K562 (cell line): ENCODE results near the gene KLRC4. TPM values are rescaled to one million over a fixed set of nuclear protein-coding genes. Genes with fewer than 3 reads are reported as not detected.
"Not testable (repeated sequence)": the region's sequence is repeated elsewhere in the genome, so short reads cannot be mapped to it uniquely, and the experiment has no call there.

ENCODE experiments used
- ATAC-seq: fragments of 200-7000 bp; cut with Tn5 transposase; 3 replicates; pipeline ENCODE4 v1.9.1; 2020; ENCODE audit warnings: moderate library complexity
- BruUV-seq: library from RNA; stranded (reverse); fragments of 400-500 nt; replicated peaks from 2 replicates; lab custom pipeline; 2021; lab: Mats Ljungman, UMichigan
- CTCF ChIA-PET: fragments of 300-600 bp; formaldehyde crosslinking; extraction: SDS; loops from one replicate; lab custom pipeline; 2021; ENCODE audit warnings: low intra/inter-chr PET ratio; lab: Yijun Ruan, JAX
- POLR2A ChIA-PET: fragments of 300-600, 350-650 bp; sonication (Branson Sonifier 250); formaldehyde crosslinking; extraction: SDS; loops from one replicate; lab custom pipeline; 2021; ENCODE audit warnings: antibody characterized with exemption, inconsistent platforms; lab: Yijun Ruan, JAX
- DNase-seq, 4 experiments: peaks; one replicate each; pipeline versions ENCODE4 v3.0.0 to v3.0.0-alpha.2; 2011 to 2018; ENCODE audit warnings: low spot score in 3 of 4, mixed read lengths in 3 of 4; ENCODE audit errors: extremely low read depth in 1 of 4
- FAIRE-seq: peaks from 2 replicates; lab custom pipeline; 2011; peaks lifted over from hg19 to GRCh38; lab: Jason Lieb, UNC
- H2AFZ ChIP-seq: 2 replicates; pipeline ENCODE4 v1.6.0; 2011; ENCODE audit warnings: low read depth, low read length, control low read depth, inconsistent platforms
- H3K27ac ChIP-seq: fragments of 200-600 bp; 3 replicates; pipeline ENCODE4 v1.8.0; 2011; ENCODE audit warnings: low read depth, mild to moderate bottlenecking, control low read depth, inconsistent platforms, low read length, moderate library complexity, mixed read lengths; ENCODE audit errors: extremely low read depth
- H3K27me3 ChIP-seq, 2 experiments: fragments of 300-600 bp in 1 of 2; 2 replicates in 1 of 2; 3 replicates in 1 of 2; pipeline versions ENCODE4 v1.6.0 to v1.8.0; 2011; ENCODE audit warnings: inconsistent platforms in 2 of 2, low read length in 2 of 2, mild to moderate bottlenecking in 1 of 2, mixed read lengths in 1 of 2, moderate library complexity in 1 of 2; ENCODE audit not compliant: control insufficient read depth in 2 of 2, insufficient read depth in 2 of 2
- H3K36me3 ChIP-seq: fragments of 300-600 bp; 3 replicates; pipeline ENCODE4 v1.8.0; 2011; ENCODE audit warnings: mild to moderate bottlenecking, low read length, inconsistent platforms; ENCODE audit not compliant: control insufficient read depth, insufficient read depth
- H3K4me1 ChIP-seq, 2 experiments: fragments of 200-600 bp in 1 of 2; replicated peaks in 1 of 2; 2 replicates in 1 of 2; 3 replicates in 1 of 2; pipeline versions ENCODE4 v1.5.1 to v1.8.0; 2011; ENCODE audit warnings: inconsistent platforms in 2 of 2, low read length in 2 of 2, mild to moderate bottlenecking in 1 of 2, mixed read lengths in 1 of 2, moderate library complexity in 1 of 2; ENCODE audit not compliant: control insufficient read depth in 2 of 2, insufficient read depth in 2 of 2
- H3K4me2 ChIP-seq: 2 replicates; pipeline ENCODE4 v1.6.1; 2011; ENCODE audit warnings: low read length, control low read depth, inconsistent platforms, mixed read lengths; ENCODE audit not compliant: insufficient read depth
- H3K4me3 ChIP-seq: fragments of 200-600 bp; sonication (generic), shearing (Covaris generic); 2 replicates; pipeline ENCODE4 v1.5.1; 2016; ENCODE audit warnings: control low read depth, inconsistent platforms
- H3K79me2 ChIP-seq: fragments of 200-600 bp; 3 replicates; pipeline ENCODE4 v1.8.0; 2011; ENCODE audit warnings: low read length, inconsistent platforms; ENCODE audit not compliant: control insufficient read depth, insufficient read depth
- H3K9ac ChIP-seq, 2 experiments: 2 replicates each; pipeline versions ENCODE4 v1.6.0 to v1.6.1; 2011; ENCODE audit warnings: low read depth in 2 of 2, low read length in 2 of 2, control low read depth in 1 of 2, inconsistent platforms in 1 of 2, mild to moderate bottlenecking in 1 of 2, mixed read lengths in 1 of 2; ENCODE audit not compliant: insufficient read depth in 1 of 2
- H3K9me1 ChIP-seq: one replicate; pipeline ENCODE4 v1.6.0; 2011; ENCODE audit warnings: inconsistent platforms, mild to moderate bottlenecking, low read length, moderate library complexity; ENCODE audit not compliant: control insufficient read depth, insufficient read depth
- H3K9me3 ChIP-seq: replicated peaks from 2 replicates; pipeline ENCODE4 v1.5.1; 2011; ENCODE audit warnings: low read depth, low read length, inconsistent platforms; ENCODE audit not compliant: control insufficient read depth, insufficient read depth
- H4K20me1 ChIP-seq: replicated peaks from 2 replicates; pipeline ENCODE4 v1.6.1; 2011; ENCODE audit warnings: low read length, inconsistent platforms, mixed read lengths; ENCODE audit not compliant: control insufficient read depth, insufficient read depth
- LARP7 ChIP-seq: fragments of 450-650 bp; IDR thresholded peaks from 2 replicates; pipeline ENCODE4 v1.6.1; 2016
- MEF2D ChIP-seq: conservative IDR thresholded peaks from 2 replicates; pipeline ENCODE4 v1.6.1; 2016; ENCODE audit warnings: low read depth, missing genetic modification characterization, missing compliant biosample characterization
- TAL1 ChIP-seq: fragments of 450-650 bp; IDR thresholded peaks from 2 replicates; pipeline ENCODE4 v1.6.1; 2016; ENCODE audit warnings: mild to moderate bottlenecking
- ZKSCAN8 ChIP-seq: fragments of 200-800 bp; sonication (Bioruptor generic); IDR thresholded peaks from 2 replicates; pipeline ENCODE4 v1.6.1; 2016; ENCODE audit warnings: missing genetic modification characterization, missing compliant biosample characterization
- ZNF3 ChIP-seq: fragments of 250-450 bp; sonication (Bioruptor Pico); IDR thresholded peaks from 2 replicates; pipeline ENCODE4 v1.5.0; 2021; ENCODE audit warnings: mild to moderate bottlenecking, moderate library complexity
- ZNF384 ChIP-seq: IDR thresholded peaks from 2 replicates; pipeline ENCODE4 v1.6.1; 2012; ENCODE audit warnings: low read depth, low read length, improper control_type of control experiment
- whole genome bisulfite sequencing: fragments of 100-300 bp; shearing (Covaris generic); methylation state at CpG from one replicate; pipeline ENCODE4 v1.1.6; 2016; ENCODE audit warnings: low coverage, mixed read lengths; ENCODE audit not compliant: insufficient coverage; ENCODE audit errors: missing lambda C conversion rate; 5-methylcytosine and 5-hydroxymethylcytosine counted together
- in situ Hi-C: fragments of 300-500 bp; cut with MboI; formaldehyde crosslinking; loops from 4 replicates; pipeline ENCODE4 v1.15.0; 2018; ENCODE audit warnings: inconsistent platforms, mixed read lengths
- intact Hi-C: fragments of 100-400 bp; cut with micrococcal nuclease; formaldehyde crosslinking; loops from 2 replicates; pipeline ENCODE4 v1.14.2; 2022
- polyA plus RNA-seq, 8 experiments: library from polyadenylated mRNA; depleted of rRNA in 4 of 8; stranded (reverse) in 5 of 8; unstranded in 3 of 8; fragments of >200 nt; fragmentation: Nextera tagmentation in 2 of 8; fragmentation: Illumina TruSeq in 1 of 8; extraction: Ambion mirVana in 2 of 8; extraction: Trizol in 1 of 8; gene quantifications; 2 replicates each; pipeline versions ENCODE4 v1.2.1 to v1.2.3, GENCODE V29; 2011 to 2014; ENCODE audit warnings: inconsistent platforms in 1 of 8, missing spikeins in 1 of 8
- total RNA-seq, 7 experiments: library from RNA; depleted of rRNA in 6 of 7; stranded (reverse); fragments of >200 nt in 6 of 7; fragmentation: Illumina TruSeq in 2 of 7; extraction: Trizol in 2 of 7; gene quantifications; 2 replicates each; pipeline versions ENCODE4 v1.2.1 to v1.2.3, GENCODE V29; 2011 to 2021; ENCODE audit warnings: low replicate concordance in 1 of 7

Gene KLRC4
- total and polyA plus RNA-seq, 9 of the 15 experiments (the other 6 are each of a cell fraction or from before 2014, with no cell fraction given), result 0.17 TPM; not detected in 8

DNA sequence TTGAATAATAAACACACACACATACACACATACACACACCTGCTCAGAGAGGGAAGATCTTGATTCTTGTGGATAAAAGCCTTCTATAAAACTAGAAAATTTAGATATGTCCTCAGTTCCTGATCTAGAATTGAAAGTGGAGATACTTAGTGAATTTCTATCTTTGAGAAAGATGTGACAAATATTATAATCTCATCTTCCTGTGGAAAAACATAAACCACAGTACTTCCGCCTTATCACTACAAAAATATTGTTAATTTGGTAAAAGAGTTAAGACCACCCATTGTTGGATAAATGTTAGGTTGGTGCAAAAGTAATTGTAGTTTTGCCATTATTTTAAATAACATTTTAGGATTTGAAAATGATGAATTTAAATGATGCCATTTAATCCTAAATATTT lies 19.7 kb downstream of the KLRC4 start, which contains the start of gene KLRK1:
Gene KLRK1, minus strand, starts transcription at position 138 of the 400 bp plus-strand sequence. CDS start 1,231 bp downstream, outside the sequence.
- TF ChIP-seq ZNF384 (no peak), ZNF3 (CRISPR knock-in tag) (no peak)
- TF ChIP-seq, all 486 proteins: peak for 0
- Histone ChIP-seq H3K79me2 (no peaks in the 10 kb centered on the region), H3K9me3 (no peaks in the 10 kb centered on the region), H3K4me2 (no peak within 1 kb of the TSS), H3K9me1 (no peaks in the 10 kb centered on the region), H3K27ac (no peak within 1 kb of the TSS), H3K4me3 (no peak within 1 kb of the TSS), H3K4me1 (no peaks in the 10 kb centered on the region), H3K27me3 (no peaks in the 10 kb centered on the region), H3K36me3 (no peaks in the 10 kb centered on the region), H2AFZ (no peak within 1 kb of the TSS), H4K20me1 (no peaks in the 10 kb centered on the region), H3K9ac (no peak within 1 kb of the TSS)
- WGBS, result 100% methylated on average over 1 of the region's 1 CpG
- ATAC-seq (no peak), FAIRE-seq (no peak), DNase-seq (no peak)
- ChIA-PET POLR2A (no interaction called here), CTCF (no interaction called here)
- intact Hi-C loops (no loop called here), in situ Hi-C loops (no loop called here)
- BruUV-seq, result no TSS peak

DNA sequence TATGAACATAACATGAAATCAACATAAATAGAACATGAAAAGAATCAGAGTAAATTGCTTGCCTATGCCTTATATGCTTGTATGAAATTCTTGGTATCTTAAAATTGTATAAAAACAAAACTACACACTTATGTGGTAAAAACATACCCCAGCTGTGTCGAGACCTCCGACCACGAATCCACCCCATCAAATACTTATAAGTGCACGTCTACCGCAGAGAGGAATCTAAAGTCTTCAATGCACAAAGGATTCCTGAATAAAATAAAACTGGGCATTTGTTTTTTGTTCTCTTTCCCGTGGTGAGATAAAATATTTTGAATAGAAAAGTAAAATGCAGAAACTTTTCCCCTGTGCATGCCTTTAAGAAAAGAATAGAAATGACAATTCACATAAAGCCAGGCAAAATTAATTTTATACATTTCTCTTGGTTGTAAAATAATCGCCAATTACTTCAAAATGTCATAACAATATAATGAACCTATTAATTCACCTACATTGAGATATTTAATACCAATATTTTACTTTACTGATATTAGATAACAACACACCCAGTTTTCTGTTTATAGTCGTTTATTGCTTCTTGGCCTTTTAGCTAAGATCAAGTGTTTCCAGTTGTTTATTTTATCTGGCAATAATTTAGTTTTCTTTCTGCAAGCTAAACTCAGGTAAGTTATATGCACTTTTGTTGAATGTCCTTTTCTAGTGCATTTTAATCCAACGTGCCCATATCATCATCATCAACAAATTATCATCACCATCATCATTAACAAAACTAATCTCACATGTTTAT lies 20.7 kb downstream of the KLRC4 start:
- CTCF ChIA-PET, result interaction anchor here (0.7 kb wide), 1 partner anchor 101 kb away, joined by 3 read pairs; no protein-coding TSS in a partner anchor
- POLR2A ChIA-PET, result no interaction called here
- no peak overlapping the region for H3K27ac ChIP-seq
- no peaks in the 10 kb centered on the region for H3K36me3 ChIP-seq
- H3K27me3 ChIP-seq, result no peaks in the 10 kb centered on the region
- no TSS peak for BruUV-seq
- no peaks in the 10 kb centered on the region for H3K4me1 ChIP-seq
- FAIRE-seq (no peak), DNase-seq (no peak), ATAC-seq (no peak)
- no peaks in the 10 kb centered on the region for H3K9me3 ChIP-seq
- in situ Hi-C loops, result no loop called here
- no peak overlapping the region for H3K4me3 ChIP-seq
- TF ChIP-seq TAL1, result no peak
- TF ChIP-seq LARP7, result no peak
- no peak for TF ChIP-seq ZKSCAN8 (CRISPR knock-in tag)
- TF ChIP-seq MEF2D (tag), result no peak
- no peak overlapping the region for H2AFZ ChIP-seq
- no peak overlapping the region for H3K9ac ChIP-seq
- no peak overlapping the region for H3K4me2 ChIP-seq
- no peaks in the 10 kb centered on the region for H3K79me2 ChIP-seq
- WGBS, result 42% methylated on average over 9 of the region's 9 CpGs
- no peaks in the 10 kb centered on the region for H3K9me1 ChIP-seq
- no peaks in the 10 kb centered on the region for H4K20me1 ChIP-seq
- intact Hi-C loops, result no loop called here

DNA sequence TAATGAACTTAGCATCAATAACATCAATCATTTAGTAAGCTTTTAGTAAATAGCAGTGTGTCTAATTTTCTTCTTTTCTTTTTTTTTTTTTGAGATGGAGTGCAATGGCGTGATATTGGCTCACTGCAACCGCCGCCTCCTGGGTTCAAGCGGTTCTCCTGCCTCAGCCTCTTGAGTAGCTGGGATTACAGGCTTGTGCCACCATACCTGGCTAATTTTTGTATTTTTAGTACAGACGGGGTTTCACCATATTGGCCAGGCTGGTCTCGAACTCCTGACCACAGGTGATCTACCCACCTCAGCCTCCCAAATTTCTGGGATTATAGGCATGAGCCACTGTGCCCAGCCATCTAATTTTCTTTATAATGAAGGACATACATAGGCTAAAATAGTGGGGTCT lies 22.1 kb downstream of the KLRC4 start:
- ATAC-seq, H3K4me2 ChIP-seq, H3K27ac ChIP-seq, H3K79me2 ChIP-seq, H3K9me1 ChIP-seq, H3K9me3 ChIP-seq, H3K9ac ChIP-seq, POLR2A ChIA-PET, CTCF ChIA-PET, H2AFZ ChIP-seq, intact Hi-C loops, H3K36me3 ChIP-seq, H4K20me1 ChIP-seq, in situ Hi-C loops, FAIRE-seq, BruUV-seq, H3K27me3 ChIP-seq, DNase-seq, H3K4me1 ChIP-seq, H3K4me3 ChIP-seq: not testable (repeated sequence)
- WGBS, result 67% methylated on average over 3 of the region's 6 CpGs
